H9 (cell line): ENCODE measurements around the gene NCBP2L. TPM values are rescaled to one million over a fixed set of nuclear protein-coding genes. Genes with fewer than 3 reads are reported as not detected.

Experiments used
- DNase-seq: peaks from one replicate; pipeline ENCODE4 v3.0.0-alpha.2; 2017
- H2AFZ ChIP-seq: one replicate; pipeline ENCODE4 v1.6.1; 2013; ENCODE audit warnings: mild to moderate bottlenecking, low read length, control low read depth, moderate library complexity
- H2AK5ac ChIP-seq: 2 replicates; pipeline ENCODE4 v1.6.1; 2013; ENCODE audit warnings: low read length, control low read depth, mixed read lengths; ENCODE audit not compliant: insufficient read length
- H2BK120ac ChIP-seq: one replicate; pipeline ENCODE4 v1.6.1; 2013; ENCODE audit warnings: low read depth, mild to moderate bottlenecking, low read length, control low read depth, inconsistent platforms; ENCODE audit not compliant: poor library complexity, severe bottlenecking
- H2BK12ac ChIP-seq: 2 replicates; pipeline ENCODE4 v1.6.1; 2013; ENCODE audit warnings: low read length, control low read depth, mixed read lengths, low read depth; ENCODE audit not compliant: insufficient read length
- H2BK15ac ChIP-seq: 2 replicates; pipeline ENCODE4 v1.6.1; 2013; ENCODE audit warnings: low read depth, low read length, control low read depth
- H2BK20ac ChIP-seq: one replicate; pipeline ENCODE4 v1.6.1; 2013; ENCODE audit warnings: low read depth, mild to moderate bottlenecking, low read length, control low read depth, inconsistent platforms; ENCODE audit not compliant: poor library complexity, severe bottlenecking
- H2BK5ac ChIP-seq: 2 replicates; pipeline ENCODE4 v1.6.1; 2013; ENCODE audit warnings: low read length, control low read depth, mixed read lengths; ENCODE audit not compliant: insufficient read length
- H3K14ac ChIP-seq: 2 replicates; pipeline ENCODE4 v1.6.1; 2013; ENCODE audit warnings: low read length, control low read depth; ENCODE audit not compliant: insufficient read depth
- H3K18ac ChIP-seq: 2 replicates; pipeline ENCODE4 v1.6.1; 2013; ENCODE audit warnings: low read depth, mild to moderate bottlenecking, mixed read lengths, low read length, control low read depth; ENCODE audit not compliant: insufficient read length
- H3K23ac ChIP-seq: 2 replicates; pipeline ENCODE4 v1.6.1; 2013; ENCODE audit warnings: low read length, control low read depth, mixed read lengths, low read depth; ENCODE audit not compliant: insufficient read length
- H3K23me2 ChIP-seq: 2 replicates; pipeline ENCODE4 v1.6.1; 2013; ENCODE audit warnings: low read depth, mild to moderate bottlenecking, mixed read lengths, low read length, control low read depth; ENCODE audit not compliant: insufficient read length, poor library complexity, severe bottlenecking
- H3K27ac ChIP-seq: 2 replicates; pipeline ENCODE4 v1.5.1; 2013; ENCODE audit warnings: low read length, control low read depth, mixed read lengths, low read depth; ENCODE audit not compliant: insufficient read length
- H3K27me3 ChIP-seq: 2 replicates; pipeline ENCODE4 v1.6.1; 2013; ENCODE audit warnings: low read length, control low read depth, inconsistent platforms; ENCODE audit not compliant: insufficient read depth
- H3K4ac ChIP-seq: 2 replicates; pipeline ENCODE4 v1.6.1; 2013; ENCODE audit warnings: low read depth, mild to moderate bottlenecking, control low read depth, inconsistent platforms, low read length, moderate library complexity
- H3K4me1 ChIP-seq: 2 replicates; pipeline ENCODE4 v1.6.1; 2013; ENCODE audit warnings: low read length, control low read depth, inconsistent platforms; ENCODE audit not compliant: insufficient read depth
- H3K4me2 ChIP-seq: 2 replicates; pipeline ENCODE4 v1.6.1; 2013; ENCODE audit warnings: low read length, control low read depth, mixed read lengths; ENCODE audit not compliant: insufficient read length, insufficient read depth
- H3K56ac ChIP-seq: 2 replicates; pipeline ENCODE4 v1.6.1; 2013; ENCODE audit warnings: low read depth, mild to moderate bottlenecking, mixed read lengths, low read length, control low read depth; ENCODE audit not compliant: insufficient read length
- H3K79me1 ChIP-seq: 2 replicates; pipeline ENCODE4 v1.6.1; 2013; ENCODE audit warnings: low read depth, mild to moderate bottlenecking, moderate library complexity, low read length, control low read depth, inconsistent platforms; ENCODE audit not compliant: insufficient read depth, poor library complexity, severe bottlenecking
- H3K79me2 ChIP-seq: 2 replicates; pipeline ENCODE4 v1.6.1; 2013; ENCODE audit warnings: low read length, control low read depth, inconsistent platforms; ENCODE audit not compliant: insufficient read depth
- H3K9ac ChIP-seq: 2 replicates; pipeline ENCODE4 v1.6.1; 2013; ENCODE audit warnings: low read length, control low read depth, mixed read lengths; ENCODE audit not compliant: insufficient read length; ENCODE audit errors: extremely low read depth
- H3K9me3 ChIP-seq: one replicate; pipeline ENCODE4 v1.6.1; 2013; ENCODE audit warnings: low read depth, low read length, inconsistent platforms; ENCODE audit not compliant: control insufficient read depth
- H3T11ph ChIP-seq: one replicate; pipeline ENCODE4 v1.6.1; 2013; ENCODE audit warnings: mild to moderate bottlenecking, low read length, control low read depth, inconsistent platforms
- H4K20me1 ChIP-seq: one replicate; pipeline ENCODE4 v1.6.1; 2013; ENCODE audit not compliant: control insufficient read depth, insufficient read length, insufficient read depth
- H4K5ac ChIP-seq: 2 replicates; pipeline ENCODE4 v1.6.1; 2013; ENCODE audit warnings: low read depth, mild to moderate bottlenecking, mixed read lengths, low read length, control low read depth; ENCODE audit not compliant: insufficient read length
- H4K8ac ChIP-seq: replicated peaks from 2 replicates; pipeline ENCODE4 v1.6.1; 2013; ENCODE audit warnings: low read length, control low read depth, mixed read lengths, low read depth; ENCODE audit not compliant: insufficient read length
- H4K91ac ChIP-seq: 2 replicates; pipeline ENCODE4 v1.6.1; 2013; ENCODE audit warnings: low read depth, mild to moderate bottlenecking, moderate library complexity, mixed read lengths, low read length, control low read depth; ENCODE audit not compliant: insufficient read length
- H3K27ac Mint-ChIP-seq, 3 experiments: 2 replicates in 2 of 3; 3 replicates in 1 of 3; pipeline ENCODE4 v1.8.0; 2020 to 2021; ENCODE audit warnings: mixed read lengths in 3 of 3, mild to moderate bottlenecking in 1 of 3, moderate library complexity in 1 of 3
- H3K27me3 Mint-ChIP-seq: 2 replicates; pipeline ENCODE4 v1.8.0; 2021; ENCODE audit warnings: low read depth, mild to moderate bottlenecking, moderate library complexity, mixed read lengths
- H3K36me3 Mint-ChIP-seq, 3 experiments: 2 replicates in 2 of 3; 3 replicates in 1 of 3; pipeline ENCODE4 v1.8.0; 2020 to 2021; ENCODE audit warnings: low read depth in 3 of 3, mixed read lengths in 3 of 3; ENCODE audit not compliant: insufficient read depth in 1 of 3
- H3K4me1 Mint-ChIP-seq, 2 experiments: 2 replicates each; pipeline ENCODE4 v1.8.0; 2020; ENCODE audit warnings: mixed read lengths in 2 of 2
- H3K4me3 Mint-ChIP-seq, 2 experiments: 2 replicates in 1 of 2; 3 replicates in 1 of 2; pipeline ENCODE4 v1.8.0; 2020 to 2021; ENCODE audit warnings: mild to moderate bottlenecking in 2 of 2, mixed read lengths in 2 of 2, moderate library complexity in 1 of 2
- H3K9me3 Mint-ChIP-seq, 2 experiments: 2 replicates in 1 of 2; 3 replicates in 1 of 2; pipeline ENCODE4 v1.8.0; 2020; ENCODE audit warnings: mild to moderate bottlenecking in 2 of 2, mixed read lengths in 2 of 2, moderate library complexity in 1 of 2
- CTCF ChIP-seq: fragments of 200-600 bp; sonication (generic); conservative IDR thresholded peaks from 3 replicates; pipeline ENCODE4 v1.8.0; 2021; ENCODE audit warnings: antibody characterized with exemption, mild to moderate bottlenecking
- WGBS: extraction: QIAGEN DNeasy Blood & Tissue Kit; methylation state at CpG from one replicate; pipeline ENCODE4 v1.1.7; 2013; ENCODE audit warnings: missing lambda C conversion rate, low lambda C conversion rate, mixed read lengths; ENCODE audit not compliant: insufficient read length; ENCODE audit errors: extremely low coverage; 5-methylcytosine and 5-hydroxymethylcytosine counted together
- total RNA-seq: library from RNA; stranded (reverse); gene quantifications from 2 replicates; pipeline ENCODE4 v1.2.1, GENCODE V29; 2021

The NCBP2L gene
- total RNA-seq, 1 experiment from 2014 or later = not detected

GRCh38 chrX:107840971-107841370, 63.4 kb downstream of the NCBP2L start:
- no peaks in the 10 kb centered on the region for H3K79me1 ChIP-seq
- H3K23ac ChIP-seq = no peak overlapping the region
- no peak overlapping the region for H3K27ac Mint-ChIP-seq
- no peak overlapping the region for H3T11ph ChIP-seq
- no peak overlapping the region for H3K4ac ChIP-seq
- no peak overlapping the region for H2BK5ac ChIP-seq
- H3K9me3 ChIP-seq = no peaks in the 10 kb centered on the region
- H2BK120ac ChIP-seq = no peak overlapping the region
- H4K20me1 ChIP-seq = no peaks in the 10 kb centered on the region
- no peak overlapping the region for H2AFZ ChIP-seq
- no peak overlapping the region for H3K18ac ChIP-seq
- H2BK20ac ChIP-seq = no peak overlapping the region
- no peak overlapping the region for H4K8ac ChIP-seq
- peaks cover 0 to 13% of the 10 kb centered on the region in 2 experiments; a peak in 2 of 5 replicates for H3K9me3 Mint-ChIP-seq
- TF ChIP-seq CTCF = no peak
- H2AK5ac ChIP-seq = no peak overlapping the region
- H3K27ac ChIP-seq = no peak overlapping the region
- DNase-seq = no peak
- H2BK12ac ChIP-seq = no peak overlapping the region
- no peak overlapping the region for H3K56ac ChIP-seq
- H4K5ac ChIP-seq = no peak overlapping the region
- no peak overlapping the region for H3K4me3 Mint-ChIP-seq
- no peak overlapping the region for H3K14ac ChIP-seq
- H3K4me1 ChIP-seq = no peaks in the 10 kb centered on the region
- H3K4me1 Mint-ChIP-seq = no peaks in the 10 kb centered on the region
- H3K36me3 Mint-ChIP-seq = 0 out of 7 replicates have a peak, but pooled peaks cover 0 to 6% (median 0%) of the 10 kb centered on the region in 3 experiments
- no peaks in the 10 kb centered on the region for H3K23me2 ChIP-seq
- no CpG with 5 or more reads among the region's 15 CpGs for WGBS
- no peaks in the 10 kb centered on the region for H3K79me2 ChIP-seq
- H3K27me3 Mint-ChIP-seq = no peaks in the 10 kb centered on the region
- no peak overlapping the region for H3K4me2 ChIP-seq
- H3K27me3 ChIP-seq = no peaks in the 10 kb centered on the region
- H2BK15ac ChIP-seq = no peak overlapping the region
- no peak overlapping the region for H4K91ac ChIP-seq
- no peak overlapping the region for H3K9ac ChIP-seq
